ENCODE data around the gene PADI6.
A peak's percentile ranks its signal among the peaks of the same experiment; 100 is the strongest.
"Not testable (repeated sequence)": the region's sequence is repeated elsewhere in the genome, so short reads cannot be mapped to it uniquely, and the experiment has no call there.

Gene PADI6

GRCh38 chr1:17371896-17372295 lies at the start of gene PADI6:
PADI6 (plus strand) TSS chr1:17372196; CDS start chr1:17372246, 50 bp downstream.
- no peak for DNase-seq

GRCh38 chr1:17328855-17329254 lies 43.1 kb upstream of the PADI6 start:
- no peak for DNase-seq

GRCh38 chr1:17329610-17330009 lies 42.4 kb upstream of the PADI6 start:
- no peak for DNase-seq

- DNase-seq, result no peak
Observed at GRCh38 chr1:17330856-17331255, 41.1 kb upstream of the PADI6 start.

GRCh38 chr1:17333081-17333480 lies 38.9 kb upstream of the PADI6 start:
- DNase-seq, result no peak

GRCh38 chr1:17335821-17336710 lies 35.9 kb upstream of the PADI6 start:
- DNase-seq, result peak; percentile 26

- DNase-seq, result no peak
Observed at GRCh38 chr1:17338706-17339493, 33.1 kb upstream of the PADI6 start.

GRCh38 chr1:17339521-17339920 lies 32.5 kb upstream of the PADI6 start:
- no peak for DNase-seq

GRCh38 chr1:17340358-17340757 lies 31.6 kb upstream of the PADI6 start:
- DNase-seq, result no peak

- no peak for DNase-seq
Observed at GRCh38 chr1:17342014-17342441, 30.0 kb upstream of the PADI6 start.

GRCh38 chr1:17345506-17345905 lies 26.5 kb upstream of the PADI6 start:
- DNase-seq, result not testable (repeated sequence)

GRCh38 chr1:17346046-17346789 lies 25.8 kb upstream of the PADI6 start:
- no peak for DNase-seq

- DNase-seq, result no peak
Observed at GRCh38 chr1:17347769-17348592, 24.0 kb upstream of the PADI6 start.

GRCh38 chr1:17348593-17349234 lies 23.3 kb upstream of the PADI6 start:
- no peak for DNase-seq

GRCh38 chr1:17350083-17350482 lies 21.9 kb upstream of the PADI6 start:
- DNase-seq, result no peak

GRCh38 chr1:17350928-17351446 lies 21.0 kb upstream of the PADI6 start:
- no peak for DNase-seq

GRCh38 chr1:17351598-17352324 lies 20.2 kb upstream of the PADI6 start:
- no peak for DNase-seq

GRCh38 chr1:17352419-17352909 lies 19.5 kb upstream of the PADI6 start:
- no peak for DNase-seq

GRCh38 chr1:17355898-17356297 lies 16.1 kb upstream of the PADI6 start:
- no peak for DNase-seq

GRCh38 chr1:17356387-17357026 lies 15.5 kb upstream of the PADI6 start:
- DNase-seq, result no peak

Data from DMS 273 treated with DMSO at 0.1 percent for 48 hours (cell line).